Mesenchymal stem cell (in vitro differentiated cells and primary cell): ENCODE data around the gene STOML2.

Experiments
- DNase-seq: peaks from one replicate; pipeline ENCODE4 v3.0.0-alpha.2; 2013
- H2AFZ ChIP-seq: one replicate; pipeline ENCODE4 v1.6.1; 2013; ENCODE audit warnings: low read depth, mild to moderate bottlenecking, control low read depth, inconsistent platforms, low read length, moderate library complexity
- H2AK5ac ChIP-seq: 2 replicates; pipeline ENCODE4 v1.6.1; 2013; ENCODE audit warnings: low read length, moderate library complexity, mild to moderate bottlenecking, inconsistent platforms; ENCODE audit not compliant: severe bottlenecking
- H2BK120ac ChIP-seq: one replicate; pipeline ENCODE4 v1.6.1; 2013; ENCODE audit warnings: low read depth, mild to moderate bottlenecking, inconsistent platforms, low read length, moderate library complexity
- H2BK12ac ChIP-seq, 2 experiments: one replicate each; pipeline ENCODE4 v1.6.1; 2013; ENCODE audit warnings: inconsistent platforms in 2 of 2, low read length in 2 of 2, mild to moderate bottlenecking in 2 of 2, moderate library complexity in 2 of 2, control low read depth in 1 of 2
- H2BK15ac ChIP-seq: one replicate; pipeline ENCODE4 v1.6.1; 2013; ENCODE audit warnings: mild to moderate bottlenecking, low read depth, inconsistent platforms; ENCODE audit not compliant: poor library complexity, severe bottlenecking
- H2BK5ac ChIP-seq: 2 replicates; pipeline ENCODE4 v1.6.1; 2013; ENCODE audit warnings: low read depth, mild to moderate bottlenecking, low read length, control low read depth, inconsistent platforms; ENCODE audit not compliant: poor library complexity, severe bottlenecking
- H3K14ac ChIP-seq, 2 experiments: one replicate each; pipeline ENCODE4 v1.6.1; 2013; ENCODE audit warnings: inconsistent platforms in 2 of 2, low read length in 2 of 2, control low read depth in 1 of 2, mild to moderate bottlenecking in 1 of 2, moderate library complexity in 1 of 2
- H3K18ac ChIP-seq, 2 experiments: one replicate each; pipeline ENCODE4 v1.6.1; 2013; ENCODE audit warnings: inconsistent platforms in 2 of 2, low read length in 2 of 2, control low read depth in 1 of 2, low read depth in 1 of 2, mild to moderate bottlenecking in 1 of 2
- H3K23ac ChIP-seq, 2 experiments: one replicate each; pipeline ENCODE4 v1.6.1; 2013; ENCODE audit warnings: inconsistent platforms in 2 of 2, low read length in 2 of 2, mild to moderate bottlenecking in 2 of 2, moderate library complexity in 2 of 2, control low read depth in 1 of 2
- H3K27ac ChIP-seq: 2 replicates; pipeline ENCODE4 v1.5.1; 2013; ENCODE audit warnings: mild to moderate bottlenecking, moderate library complexity, low read length, control low read depth, inconsistent platforms; ENCODE audit not compliant: poor library complexity, severe bottlenecking
- H3K27me3 ChIP-seq, 2 experiments: 2 replicates each; pipeline versions ENCODE4 v1.6.1 to v1.7.0; 2013; ENCODE audit warnings: low read length in 2 of 2, mild to moderate bottlenecking in 2 of 2, moderate library complexity in 2 of 2, control low read depth in 1 of 2, inconsistent platforms in 1 of 2; ENCODE audit not compliant: control insufficient read depth in 1 of 2, insufficient read depth in 1 of 2
- H3K36me3 ChIP-seq, 2 experiments: 2 replicates each; pipeline versions ENCODE4 v1.6.1 to v1.7.0; 2013; ENCODE audit warnings: low read length in 2 of 2, control low read depth in 1 of 2, inconsistent platforms in 1 of 2, low read depth in 1 of 2, mild to moderate bottlenecking in 1 of 2; ENCODE audit not compliant: insufficient read depth in 2 of 2, control insufficient read depth in 1 of 2
- H3K4ac ChIP-seq, 2 experiments: one replicate each; pipeline ENCODE4 v1.6.1; 2013; ENCODE audit warnings: inconsistent platforms in 2 of 2, low read length in 2 of 2, mild to moderate bottlenecking in 2 of 2, moderate library complexity in 2 of 2, control low read depth in 1 of 2, low read depth in 1 of 2
- H3K4me1 ChIP-seq: 2 replicates; pipeline ENCODE4 v1.6.1; 2013; ENCODE audit warnings: low read depth, low read length, control low read depth; ENCODE audit not compliant: control insufficient read depth, insufficient read depth
- H3K4me2 ChIP-seq: 2 replicates; pipeline ENCODE4 v1.6.1; 2013; ENCODE audit warnings: low read length, mild to moderate bottlenecking, inconsistent platforms; ENCODE audit not compliant: poor library complexity, severe bottlenecking
- H3K4me3 ChIP-seq, 2 experiments: 2 replicates each; pipeline versions ENCODE4 v1.5.1 to v1.7.0; 2013; ENCODE audit warnings: low read length in 2 of 2, mild to moderate bottlenecking in 2 of 2, control low read depth in 1 of 2, low read depth in 1 of 2; ENCODE audit not compliant: insufficient read depth in 1 of 2
- H3K79me1 ChIP-seq: replicated peaks from 2 replicates; pipeline ENCODE4 v1.6.1; 2013; ENCODE audit warnings: mild to moderate bottlenecking, control low read depth, low read length, inconsistent platforms; ENCODE audit not compliant: poor library complexity, severe bottlenecking
- H3K9ac ChIP-seq: 2 replicates; pipeline ENCODE4 v1.7.0; 2013; ENCODE audit warnings: mild to moderate bottlenecking, low read length, moderate library complexity
- H3K9me3 ChIP-seq: 2 replicates; pipeline ENCODE4 v1.7.0; 2013; ENCODE audit warnings: mild to moderate bottlenecking, low read length; ENCODE audit not compliant: control insufficient read depth
- H4K8ac ChIP-seq: one replicate; pipeline ENCODE4 v1.6.1; 2013; ENCODE audit warnings: inconsistent platforms, mild to moderate bottlenecking, low read length, moderate library complexity
- H4K91ac ChIP-seq: one replicate; pipeline ENCODE4 v1.6.1; 2013; ENCODE audit warnings: mild to moderate bottlenecking, low read length, inconsistent platforms
- WGBS: methylation state at CpG from one replicate; pipeline ENCODE4 v1.1.7; 2013; ENCODE audit warnings: mixed read lengths; 5-methylcytosine and 5-hydroxymethylcytosine counted together

The STOML2 gene

DNA sequence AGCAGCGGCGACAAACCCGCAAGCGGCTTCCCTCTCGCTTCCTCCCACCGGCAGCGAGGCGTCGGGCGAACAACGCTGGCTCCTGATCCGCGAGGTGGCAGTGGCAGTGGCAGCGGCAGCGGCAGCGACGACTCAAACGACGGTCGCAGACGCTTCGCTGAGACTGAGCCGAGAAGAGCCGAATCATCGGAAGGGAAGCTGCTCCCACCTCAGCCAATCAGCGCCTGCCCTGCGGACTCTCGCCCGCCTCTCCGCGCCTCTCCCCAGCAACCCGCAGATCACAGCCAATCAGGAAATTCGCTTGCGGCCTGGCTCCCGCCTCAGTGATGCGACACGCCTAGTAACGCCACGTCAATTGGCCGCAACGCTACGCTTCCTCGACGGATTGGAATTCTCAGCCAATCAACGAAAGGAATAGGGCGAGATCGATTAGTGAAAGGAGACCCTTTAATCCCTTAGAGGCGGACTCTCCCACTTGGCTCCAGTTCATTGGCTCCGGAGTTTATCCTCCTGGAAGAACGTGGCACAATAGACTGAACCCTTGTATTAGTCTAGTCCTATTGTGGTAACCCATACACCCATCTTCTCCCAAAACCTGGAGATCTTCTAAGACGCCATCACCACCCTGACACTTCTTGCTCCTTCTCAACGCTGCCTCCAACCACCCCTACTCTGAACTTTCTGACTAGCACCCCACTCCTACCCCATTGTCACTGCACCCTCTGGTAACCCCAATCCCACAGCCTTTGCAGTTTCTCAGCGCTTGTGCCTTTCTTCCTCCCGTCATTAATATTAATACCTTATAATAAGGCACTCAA is 30.3 kb downstream of the STOML2 start, which contains the start of gene VCP:
VCP (minus strand) TSS at position 165 of the 818 bp plus-strand sequence. CDS start 272 bp downstream, outside the sequence.
- WGBS: 6% methylated on average over 54 of the region's 54 CpGs
- DNase-seq: peak; percentile 100

DNA sequence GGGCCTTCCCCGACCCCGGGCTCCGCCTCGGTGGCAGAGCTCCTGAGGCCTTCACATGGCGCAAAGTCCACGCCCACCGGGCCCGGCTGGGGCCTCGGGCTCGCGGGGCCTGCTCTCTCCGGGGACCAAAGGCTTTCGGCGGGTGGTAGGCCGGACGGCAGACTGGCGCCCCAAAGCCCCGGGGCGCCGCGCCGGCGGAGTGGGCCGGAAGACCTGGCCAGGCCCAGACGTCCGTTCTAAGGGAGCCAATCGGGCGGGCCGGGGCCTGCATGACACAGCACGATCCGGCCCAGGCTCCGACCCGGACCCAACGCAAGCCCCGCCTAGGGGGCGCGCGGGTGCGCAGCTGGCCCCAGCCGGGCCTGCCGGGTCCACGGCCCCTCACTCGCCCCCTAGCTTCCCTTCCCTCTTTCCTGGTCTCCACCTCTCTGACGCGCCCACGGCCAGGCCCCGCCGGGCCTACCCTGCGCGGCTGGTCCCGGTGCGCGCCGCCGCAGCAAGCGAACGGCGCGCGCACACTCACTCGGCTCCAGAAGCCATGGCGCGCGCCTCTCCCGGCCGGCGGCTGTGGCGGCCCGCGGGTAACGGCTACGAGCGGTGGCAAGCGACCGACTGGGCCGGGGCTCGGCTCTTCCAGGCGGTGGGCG is 31.0 kb downstream of the STOML2 start:
- WGBS: under 1% methylated on average over 72 of the region's 79 CpGs
- DNase-seq: peak; percentile 90
- peak overlapping the region; percentile 68 to 99 for H3K14ac ChIP-seq
- peak overlapping the region; percentile 73 to 97 for H3K23ac ChIP-seq
- peak overlapping the region; percentile 94 for H3K27ac ChIP-seq
- H3K4ac ChIP-seq: peak overlapping the region; percentile 98 to 99
- H3K4me2 ChIP-seq: peak overlapping the region; percentile 92
- peaks cover 28% of the 10 kb centered on the region for H3K79me1 ChIP-seq
- peak overlapping the region; percentile 96 for H3K4me3 ChIP-seq
- peaks cover 9% of the 10 kb centered on the region for H3K4me1 ChIP-seq
- peaks cover 42 to 57% of the 10 kb centered on the region in 2 experiments for H3K36me3 ChIP-seq
- H2AK5ac ChIP-seq: peak overlapping the region; percentile 60
- peak overlapping the region; percentile 99 for H2BK5ac ChIP-seq
- peak overlapping the region; percentile 96 to 98 for H3K18ac ChIP-seq
- H4K8ac ChIP-seq: peak overlapping the region; percentile 97
- H3K27me3 ChIP-seq: no peaks in the 10 kb centered on the region
- H2BK12ac ChIP-seq: peak overlapping the region in 1 of 2 experiments; percentile 18
- peak overlapping the region; percentile 93 for H2BK120ac ChIP-seq
- H2BK15ac ChIP-seq: peak overlapping the region; percentile 91
- peak overlapping the region; percentile 99 for H4K91ac ChIP-seq
- no peak overlapping the region for H2AFZ ChIP-seq
- no peaks in the 10 kb centered on the region for H3K9me3 ChIP-seq
- peak overlapping the region; percentile 99 for H3K9ac ChIP-seq

More for the DNA sequence above, 30.3 kb downstream of the STOML2 start, which contains the start of gene VCP:
- Histone ChIP-seq H3K27ac (peak within 1 kb of the TSS; percentile 94), H2BK12ac (peak within 1 kb of the TSS; percentile 45 to 75), H3K36me3 (peaks cover 41 to 54% of the 10 kb centered on the region in 2 experiments), H2AFZ (peak within 1 kb of the TSS; percentile 66), H2BK15ac (peak within 1 kb of the TSS; percentile 91), H3K4me2 (peak within 1 kb of the TSS; percentile 92), H3K4me3 (peak within 1 kb of the TSS; percentile 96), H4K91ac (peak within 1 kb of the TSS; percentile 99), H2BK120ac (peak within 1 kb of the TSS; percentile 93), H3K4me1 (peaks cover 9% of the 10 kb centered on the region), H3K18ac (peak within 1 kb of the TSS; percentile 96 to 98), H2BK5ac (peak within 1 kb of the TSS; percentile 99), H4K8ac (peak within 1 kb of the TSS; percentile 99), H3K79me1 (peaks cover 33% of the 10 kb centered on the region), H3K14ac (peak within 1 kb of the TSS; percentile 68 to 99), H2AK5ac (peak within 1 kb of the TSS; percentile 73), H3K9ac (peak within 1 kb of the TSS; percentile 99), H3K23ac (peak within 1 kb of the TSS; percentile 73 to 97), H3K9me3 (no peaks in the 10 kb centered on the region), H3K27me3 (no peaks in the 10 kb centered on the region), H3K4ac (peak within 1 kb of the TSS; percentile 98 to 99)

DNA sequence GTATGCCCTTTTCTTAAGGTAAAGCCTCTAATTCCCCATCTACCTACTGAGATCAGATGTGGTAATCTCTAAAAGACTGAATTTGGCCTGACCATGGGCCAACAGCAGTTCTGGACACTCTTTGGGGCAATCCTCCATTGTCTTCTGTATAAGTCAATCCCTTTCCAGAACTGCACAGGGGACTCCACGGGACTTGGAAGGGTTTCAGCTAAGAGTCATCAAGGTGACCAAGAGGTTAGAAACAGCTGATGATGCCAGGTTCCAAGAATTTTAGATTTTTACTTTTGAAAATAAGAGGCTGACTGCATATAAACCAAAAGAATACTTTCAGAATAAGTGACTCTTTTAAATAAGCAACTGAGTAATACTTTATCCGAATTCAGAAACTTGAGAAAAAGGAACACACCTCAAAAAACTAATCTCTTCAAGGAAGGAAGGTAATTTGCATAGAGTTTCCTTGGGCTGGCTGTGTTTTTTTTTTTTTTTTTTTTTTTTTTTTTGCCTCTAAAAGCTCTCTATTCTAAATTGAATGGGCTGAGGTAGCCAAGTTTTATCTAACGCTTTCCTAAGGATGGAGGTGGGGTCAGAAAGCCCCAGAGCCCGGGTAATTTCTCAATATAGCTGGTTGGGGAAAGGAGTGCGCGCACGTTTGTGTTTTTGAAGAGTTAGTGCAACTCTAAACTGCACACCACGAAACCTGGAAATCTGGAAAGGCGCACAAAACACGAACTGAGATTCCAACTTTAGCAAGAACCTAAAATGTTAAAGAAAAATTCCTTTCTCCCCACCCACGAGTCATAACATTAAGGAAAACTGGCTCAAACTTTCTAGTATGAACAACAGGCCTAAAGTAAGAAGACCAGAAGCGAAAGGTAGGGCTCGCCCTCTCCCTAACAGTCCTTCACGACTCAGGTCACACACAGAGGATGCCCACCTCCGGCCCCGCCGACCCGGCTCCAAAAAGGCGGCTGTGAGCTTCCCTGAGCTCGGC is 31.8 kb downstream of the STOML2 start:
- peaks cover 9% of the 10 kb centered on the region for H3K4me1 ChIP-seq
- H4K8ac ChIP-seq: peak overlapping the region; percentile 12
- H3K4me2 ChIP-seq: peak overlapping the region; percentile 92
- no peak overlapping the region for H2AFZ ChIP-seq
- peak overlapping the region in 1 of 2 experiments; percentile 52 for H3K23ac ChIP-seq
- H4K91ac ChIP-seq: no peak overlapping the region
- H3K14ac ChIP-seq: peak overlapping the region in 1 of 2 experiments; percentile 53
- no peaks in the 10 kb centered on the region for H3K27me3 ChIP-seq
- DNase-seq: no peak
- H3K36me3 ChIP-seq: peaks cover 45 to 57% of the 10 kb centered on the region in 2 experiments
- H2BK12ac ChIP-seq: no peak overlapping the region
- H3K79me1 ChIP-seq: peaks cover 23% of the 10 kb centered on the region
- H3K27ac ChIP-seq: peak overlapping the region; percentile 86
- H3K9me3 ChIP-seq: no peaks in the 10 kb centered on the region
- H3K9ac ChIP-seq: peak overlapping the region; percentile 99
- H2BK15ac ChIP-seq: no peak overlapping the region
- no peak overlapping the region for H2BK5ac ChIP-seq
- H3K4ac ChIP-seq: peak overlapping the region; percentile 46 to 54
- no peak overlapping the region for H2AK5ac ChIP-seq
- 2% methylated on average over 19 of the region's 20 CpGs for WGBS
- peak overlapping the region; percentile 96 for H3K4me3 ChIP-seq
- peak overlapping the region; percentile 29 for H2BK120ac ChIP-seq
- H3K18ac ChIP-seq: peak overlapping the region; percentile 63 to 96
